Cerebellar nuclear complex (tissue), 1 donor: ENCODE results near the gene KRT26.
"Not testable (repeated sequence)": the region's sequence is repeated elsewhere in the genome, so short reads cannot be mapped to it uniquely, and the experiment has no call there.

ENCODE experiments used
- DNase-seq, 2 experiments: peaks; one replicate each; lab custom pipeline; 2025; lab: John Stamatoyannopoulos, UW

Gene KRT26, protein sequence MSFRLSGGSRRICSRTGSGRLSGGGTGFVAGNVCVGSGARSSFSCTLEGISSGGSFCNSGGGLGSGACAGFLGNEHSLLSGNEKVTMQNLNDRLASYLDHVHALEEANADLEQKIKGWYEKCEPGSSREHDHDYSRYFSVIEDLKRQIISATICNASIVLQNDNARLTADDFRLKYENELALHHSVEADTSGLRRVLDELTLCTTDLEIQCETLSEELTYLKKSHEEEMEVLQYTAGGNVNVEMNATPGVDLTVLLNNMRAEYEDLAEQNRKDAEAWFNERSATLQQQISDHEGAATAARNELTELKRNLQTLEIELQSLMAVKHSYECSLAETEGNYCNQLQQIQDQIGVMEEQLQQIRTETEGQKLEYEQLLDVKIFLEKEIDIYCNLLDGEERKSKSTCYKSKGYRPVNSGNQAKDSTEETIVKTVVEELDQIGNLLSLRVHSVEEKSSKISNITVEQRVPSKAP

DNA sequence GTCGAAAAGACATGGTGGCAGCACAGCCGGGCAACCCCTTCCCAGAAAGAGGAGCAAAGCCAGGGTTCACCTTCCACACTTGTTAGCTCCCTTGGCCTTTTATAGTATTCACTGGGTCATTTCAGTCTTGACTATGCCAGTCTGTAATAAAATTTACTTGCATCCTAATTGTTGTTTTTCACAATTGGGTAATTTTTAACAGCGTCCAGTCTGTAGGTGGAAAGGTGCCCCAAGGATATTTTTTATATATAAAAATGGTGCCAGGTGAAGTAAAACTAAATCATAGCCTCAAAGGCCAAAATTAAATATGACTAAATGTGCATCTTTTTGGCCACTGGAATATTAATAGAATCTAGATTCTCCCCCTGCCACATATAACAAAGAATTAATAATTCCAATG lies at the start of gene KRT26:
KRT26 (minus strand) TSS at position 101 of the 400 bp plus-strand sequence; CDS start at position 13, 88 bp downstream.
- no peak for DNase-seq

- DNase-seq: no peak
Measured at GRCh38 chr17:40821536-40821935, 49.5 kb upstream of the KRT26 start.

GRCh38 chr17:40820228-40820838 lies 48.3 kb upstream of the KRT26 start:
- no peak for DNase-seq

DNA sequence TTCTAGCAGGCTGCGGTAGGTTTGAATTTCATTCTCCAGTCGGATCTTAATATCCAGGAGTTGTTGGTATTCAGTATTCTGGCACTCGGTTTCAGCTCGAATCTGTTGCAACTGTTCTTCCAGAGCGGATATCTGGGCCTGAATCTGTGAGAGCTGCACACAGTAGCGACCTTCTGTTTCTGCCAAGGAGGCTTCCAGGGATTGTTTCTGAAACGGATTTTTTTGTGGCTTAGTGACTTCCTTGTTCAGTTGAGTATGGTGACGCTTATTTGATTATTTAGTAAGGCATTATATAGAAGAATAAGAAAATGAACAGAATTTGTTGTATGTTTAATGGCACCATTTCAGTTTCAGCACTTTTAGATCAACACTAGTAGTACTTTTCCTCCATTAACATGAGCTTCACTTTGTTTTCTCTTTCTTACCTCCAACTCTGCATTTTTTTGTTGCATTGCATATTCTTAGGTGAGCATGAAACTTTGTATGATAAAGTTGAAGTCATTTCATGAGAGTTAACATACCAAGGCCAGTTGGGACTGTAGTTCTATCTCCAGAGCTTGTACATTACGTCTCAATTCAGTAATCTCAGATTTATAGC lies 47.6 kb upstream of the KRT26 start:
- DNase-seq: no peak

DNA sequence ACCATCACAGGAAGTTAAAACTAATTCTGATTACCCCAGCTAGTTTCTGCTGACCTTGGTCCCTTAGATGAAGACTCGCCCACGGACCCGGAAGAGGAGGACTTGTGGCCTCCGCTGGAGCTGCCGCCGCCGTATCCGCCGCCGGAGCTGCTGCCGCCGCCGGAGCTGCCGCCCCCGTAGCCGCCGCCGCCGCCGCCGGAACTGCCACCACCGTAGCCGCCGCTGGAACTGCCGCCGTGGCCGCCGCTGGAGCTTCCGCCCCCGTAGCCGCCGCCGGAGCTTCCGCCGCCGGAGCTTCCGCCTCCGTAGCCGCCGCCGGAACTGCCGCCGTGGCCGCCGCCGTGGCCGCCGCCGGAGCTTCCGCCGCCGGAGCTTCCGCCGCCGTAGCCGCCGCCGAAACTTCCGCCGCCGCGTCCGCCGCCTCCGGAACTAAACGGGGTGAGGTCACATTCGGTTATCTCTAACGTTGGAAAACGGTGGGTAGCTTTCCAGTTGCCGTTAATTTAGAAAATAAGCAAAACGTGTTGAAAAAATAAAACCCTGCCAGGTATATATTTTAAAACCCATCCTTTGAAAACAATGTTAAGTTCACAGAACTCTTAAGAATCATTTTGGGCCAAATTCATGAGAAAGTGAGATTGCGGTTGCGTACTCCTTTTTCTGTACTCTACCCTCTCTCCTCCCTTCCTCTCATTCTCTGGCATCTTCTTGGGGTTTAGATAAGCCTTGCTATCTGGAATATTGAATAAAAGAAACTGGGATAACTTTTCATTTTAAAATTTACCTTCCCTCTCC lies 46.9 kb upstream of the KRT26 start:
- DNase-seq: peak in 1 of 2 experiments; percentile 25

DNA sequence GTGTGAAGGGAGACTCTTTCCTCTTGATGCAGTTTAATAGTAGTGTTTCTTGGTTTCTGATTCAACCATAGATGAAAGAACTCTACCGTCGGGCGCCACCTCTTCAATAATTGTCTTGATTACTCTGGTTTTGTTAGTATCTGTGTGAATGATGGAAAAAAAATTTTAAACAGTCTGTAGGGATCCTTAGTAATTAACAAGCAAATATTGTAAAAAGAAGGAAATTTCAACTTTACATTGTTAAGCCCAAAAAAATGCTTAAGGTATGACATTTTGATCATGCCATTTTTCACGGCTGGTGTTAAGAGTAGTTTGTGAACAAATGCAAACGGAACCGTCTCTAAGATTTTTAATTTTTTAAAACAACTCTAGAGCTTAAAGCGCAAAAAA lies 46.3 kb upstream of the KRT26 start:
- DNase-seq: no peak

DNA sequence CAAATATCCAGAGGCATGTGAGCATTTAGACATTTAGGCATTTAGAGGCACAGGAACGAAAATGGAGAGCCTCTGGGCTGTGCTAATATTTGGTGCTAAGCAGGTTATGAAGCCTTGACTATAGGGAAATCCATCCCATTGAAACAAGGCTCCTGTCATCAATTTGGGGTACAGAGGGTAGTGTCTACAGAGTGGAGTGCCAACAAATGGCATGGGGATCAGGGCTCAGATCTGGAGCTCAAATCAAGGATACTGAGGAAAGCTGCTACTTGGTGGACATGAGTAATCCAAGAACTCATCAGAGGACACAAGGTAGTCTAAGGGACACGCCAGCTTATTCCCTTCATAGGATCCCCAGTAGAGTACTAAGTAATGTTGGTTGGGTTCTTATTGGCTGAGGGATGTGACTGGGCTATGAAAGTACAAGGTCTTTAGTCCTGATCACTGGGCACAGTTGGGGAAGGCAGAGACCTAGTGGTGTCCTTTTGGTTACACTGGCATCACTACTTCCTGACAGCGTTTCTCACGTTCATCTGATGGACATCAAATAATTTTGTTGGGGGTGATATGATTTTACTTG lies 45.2 kb upstream of the KRT26 start:
- no peak for DNase-seq

GRCh38 chr17:40816569-40816968 lies 44.6 kb upstream of the KRT26 start:
- no peak for DNase-seq

- DNase-seq: no peak
Measured at GRCh38 chr17:40815381-40815780, 43.4 kb upstream of the KRT26 start.

- DNase-seq: not testable (repeated sequence)
Measured at GRCh38 chr17:40814657-40815056, 42.7 kb upstream of the KRT26 start.

- no peak for DNase-seq
Measured at GRCh38 chr17:40813804-40814203, 41.8 kb upstream of the KRT26 start.

DNA sequence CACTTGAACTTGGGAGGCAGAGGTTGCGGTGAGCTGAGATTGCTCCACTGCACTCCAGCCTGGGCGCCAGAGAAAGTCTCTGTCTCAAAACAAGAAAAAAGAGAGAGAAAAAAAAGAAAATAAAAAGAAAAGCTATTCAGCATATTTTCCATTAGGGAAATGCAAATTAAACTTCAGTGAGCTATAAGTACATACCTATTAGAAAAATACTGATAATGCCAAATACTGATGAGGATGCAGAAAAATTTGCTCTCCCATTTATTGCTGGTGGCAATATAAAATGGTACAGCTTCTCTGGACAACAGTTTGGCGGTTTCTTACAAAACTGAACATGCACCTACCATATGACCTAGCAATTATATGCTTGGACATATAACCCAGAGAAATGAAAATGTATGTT lies 40.6 kb upstream of the KRT26 start:
- no peak for DNase-seq

DNA sequence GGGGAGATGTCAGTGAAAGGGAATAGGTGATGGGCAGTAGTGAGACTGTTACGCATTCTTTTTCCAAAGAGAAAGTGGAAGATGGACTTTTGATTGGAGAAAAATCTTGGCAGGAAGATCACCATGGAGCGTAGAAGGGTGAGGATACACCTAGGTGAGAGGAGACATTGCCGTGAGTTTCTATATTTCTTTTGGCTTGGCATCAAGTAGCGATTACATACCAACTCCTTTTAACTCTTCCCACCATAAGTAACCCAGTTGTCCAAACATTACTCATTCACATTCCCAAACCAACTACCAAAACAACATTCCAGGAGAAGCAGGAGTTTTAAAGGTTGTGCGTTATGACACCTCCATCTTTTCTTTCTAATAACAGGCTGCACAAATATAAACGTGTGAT lies 38.5 kb upstream of the KRT26 start:
- DNase-seq: no peak

DNA sequence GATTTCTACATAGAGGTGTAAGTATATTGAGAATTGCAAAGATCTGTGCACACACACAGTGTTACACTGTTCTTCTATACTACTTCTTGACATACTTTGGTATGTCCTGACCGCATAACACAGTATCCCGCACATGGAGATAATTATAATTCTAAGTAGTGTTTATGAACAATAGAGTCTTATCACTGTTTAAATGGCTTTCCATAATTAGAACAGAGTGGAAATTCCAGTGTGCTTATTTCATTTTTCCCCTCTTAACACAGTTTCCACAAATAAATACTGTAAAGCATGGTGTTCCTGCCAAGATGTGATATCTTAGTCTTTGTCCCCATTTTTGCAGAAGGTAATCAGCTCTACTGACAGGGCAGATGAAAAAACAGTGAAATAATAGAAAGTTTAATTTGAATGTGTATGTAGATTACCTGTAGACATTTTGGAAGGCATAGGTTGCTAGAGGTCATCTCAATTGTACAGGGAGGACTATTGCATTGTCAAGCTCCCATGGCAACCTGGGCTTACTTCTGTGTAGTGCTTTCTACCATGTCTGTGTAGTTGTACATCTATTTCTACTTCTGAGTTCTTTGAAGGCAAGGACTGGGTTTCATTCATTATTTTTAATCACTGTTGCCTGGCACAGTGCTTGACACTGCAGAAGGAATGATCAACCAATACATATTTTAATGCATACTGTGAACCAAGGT lies 37.9 kb upstream of the KRT26 start:
- no peak for DNase-seq

DNA sequence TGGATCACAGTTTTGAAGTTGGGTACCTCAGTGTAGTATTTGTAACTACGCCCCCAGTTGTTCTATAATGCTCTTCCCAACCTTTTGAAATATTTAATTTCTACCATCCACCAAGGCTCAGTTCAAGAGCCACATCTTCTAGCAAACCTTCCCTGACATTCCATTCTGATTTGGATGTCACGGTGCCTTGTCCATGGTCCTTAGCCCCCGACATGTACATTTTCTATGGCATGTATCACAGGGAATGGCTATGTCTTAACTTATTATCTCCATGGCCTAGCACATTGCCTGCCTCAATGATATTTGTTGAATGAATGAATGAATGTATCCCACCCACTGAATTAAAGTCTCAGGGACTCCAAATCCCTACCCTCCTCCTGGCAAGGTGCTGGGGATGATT lies 34.1 kb upstream of the KRT26 start:
- DNase-seq: no peak

- peak in 1 of 2 experiments; percentile 11 for DNase-seq
Measured at GRCh38 chr17:40803617-40804082, 31.6 kb upstream of the KRT26 start.

DNA sequence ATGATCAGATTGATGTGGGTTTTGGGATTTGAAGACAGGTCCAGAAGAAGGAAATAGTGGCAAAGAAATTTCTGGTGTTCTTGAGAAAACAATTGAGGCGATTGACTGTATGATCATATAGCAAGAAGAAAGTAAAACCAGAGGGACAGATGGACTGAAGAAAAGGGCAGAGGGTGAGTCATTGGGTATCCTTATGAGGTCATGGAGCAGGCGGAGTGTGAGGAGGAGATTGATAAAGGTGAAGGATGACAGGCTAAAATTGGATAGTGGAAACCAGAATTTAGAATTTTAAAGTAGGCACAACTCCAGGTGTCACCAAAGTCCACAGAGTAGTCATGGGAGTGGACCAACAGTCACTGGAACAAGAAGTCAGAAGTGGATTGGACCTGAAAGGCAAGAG lies 29.2 kb upstream of the KRT26 start:
- DNase-seq: no peak

DNA sequence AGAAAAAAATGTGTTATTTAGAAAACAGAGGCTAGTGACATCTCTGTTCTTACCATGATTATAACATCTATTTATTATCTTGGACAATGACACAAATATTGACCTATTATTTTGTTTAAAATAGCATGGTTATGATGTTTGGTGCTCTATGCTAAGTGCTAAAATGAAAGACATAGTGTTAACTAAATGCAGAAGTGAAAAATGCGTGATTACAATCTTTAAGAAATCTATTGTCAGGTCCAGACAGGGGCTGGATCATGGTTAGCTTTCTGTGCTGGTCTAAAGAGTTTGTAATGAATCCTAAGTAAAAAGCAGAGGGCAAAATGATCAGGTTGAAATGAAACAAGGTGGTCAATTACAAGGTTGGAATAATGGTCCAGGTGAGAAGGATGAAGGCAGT lies 28.4 kb upstream of the KRT26 start:
- DNase-seq: no peak

DNA sequence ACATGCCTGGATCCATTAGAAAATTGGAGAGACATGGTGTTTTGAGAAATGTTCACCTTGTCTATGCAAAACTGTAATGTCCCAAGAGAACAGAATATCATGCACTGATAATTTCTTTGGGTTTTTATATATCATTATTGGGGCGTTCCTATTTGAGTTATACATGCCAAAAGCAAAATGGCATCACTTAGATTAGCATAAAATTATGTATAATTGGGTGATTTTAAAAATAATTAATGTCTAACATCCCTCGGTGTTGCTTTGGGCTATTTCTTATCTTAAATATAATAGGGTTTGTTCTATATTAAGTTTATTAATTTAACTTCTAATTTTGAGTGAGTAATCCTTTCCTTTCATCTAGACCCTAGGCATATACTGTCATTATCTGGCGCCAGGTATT lies 27.9 kb upstream of the KRT26 start, which contains the start of gene KRT28:
KRT28 (minus strand) TSS at position 101 of the 400 bp plus-strand sequence; CDS start at position 35, 66 bp downstream.
- DNase-seq: no peak

GRCh38 chr17:40796846-40797245 lies 24.8 kb upstream of the KRT26 start:
- DNase-seq: no peak
